Endodermal cell (in vitro differentiated cells): ENCODE data around the gene PCDHGC3. TPM values are rescaled to one million over a fixed set of nuclear protein-coding genes. Genes with fewer than 3 reads are reported as not detected.

Source experiments
- DNase-seq: peaks from one replicate; pipeline ENCODE4 v3.0.0-alpha.2; 2017
- H3K27ac ChIP-seq: 2 replicates; pipeline ENCODE4 v1.5.1; 2013; ENCODE audit warnings: mild to moderate bottlenecking, low read depth, low read length, moderate library complexity
- H3K27me3 ChIP-seq: 2 replicates; pipeline ENCODE4 v1.6.1; 2013; ENCODE audit warnings: mild to moderate bottlenecking, low read length, moderate library complexity; ENCODE audit not compliant: insufficient read depth, control insufficient read depth, poor library complexity, severe bottlenecking
- H3K36me3 ChIP-seq: 2 replicates; pipeline ENCODE4 v1.7.0; 2013; ENCODE audit warnings: mild to moderate bottlenecking, low read length, moderate library complexity; ENCODE audit not compliant: control insufficient read depth, insufficient read depth
- H3K4me1 ChIP-seq: one replicate; pipeline ENCODE4 v1.7.0; 2013; ENCODE audit warnings: low read length; ENCODE audit not compliant: control insufficient read depth, insufficient read depth
- H3K4me3 ChIP-seq: 2 replicates; pipeline ENCODE4 v1.5.1; 2013; ENCODE audit warnings: mild to moderate bottlenecking, low read length, moderate library complexity
- H3K9ac ChIP-seq: 2 replicates; pipeline ENCODE4 v1.6.1; 2013; ENCODE audit warnings: mild to moderate bottlenecking, low read length, moderate library complexity; ENCODE audit not compliant: poor library complexity, severe bottlenecking; ENCODE audit errors: extremely low read depth
- H3K9me3 ChIP-seq: 2 replicates; pipeline ENCODE4 v1.6.1; 2013; ENCODE audit warnings: mild to moderate bottlenecking, low read length, moderate library complexity; ENCODE audit not compliant: control insufficient read depth
- H3K27ac Mint-ChIP-seq: 2 replicates; pipeline ENCODE4 v1.8.0; 2020; ENCODE audit warnings: mixed read lengths
- H3K27me3 Mint-ChIP-seq: 2 replicates; pipeline ENCODE4 v1.8.0; 2021; ENCODE audit warnings: mild to moderate bottlenecking, mixed read lengths; ENCODE audit not compliant: insufficient read depth
- H3K36me3 Mint-ChIP-seq: 2 replicates; pipeline ENCODE4 v1.8.0; 2020; ENCODE audit warnings: low read depth, mixed read lengths
- H3K4me1 Mint-ChIP-seq: 2 replicates; pipeline ENCODE4 v1.8.0; 2020; ENCODE audit warnings: mixed read lengths
- H3K4me3 Mint-ChIP-seq: 2 replicates; pipeline ENCODE4 v1.8.0; 2020; ENCODE audit warnings: mild to moderate bottlenecking, moderate library complexity, mixed read lengths
- H3K9me3 Mint-ChIP-seq: 2 replicates; pipeline ENCODE4 v1.8.0; 2020; ENCODE audit warnings: mild to moderate bottlenecking, mixed read lengths
- CTCF ChIP-seq: fragments of 200-600 bp; sonication (generic); conservative IDR thresholded peaks from 2 replicates; pipeline ENCODE4 v1.5.0; 2021; ENCODE audit warnings: antibody characterized with exemption, mild to moderate bottlenecking
- WGBS, 2 experiments: methylation state at CpG; one replicate each; pipeline versions ENCODE4 v1.1.5 to v1.1.7; 2013; ENCODE audit warnings: missing lambda C conversion rate in 2 of 2, mixed read lengths in 1 of 2; ENCODE audit not compliant: insufficient coverage in 1 of 2, insufficient read length in 1 of 2; 5-methylcytosine and 5-hydroxymethylcytosine counted together
- total RNA-seq, 2 donors: library from RNA; stranded (reverse); fragmentation: NEBNext Ultra II Directional in 1 of 2; extraction: Animal tissue kit (Norgen Biotek cat#: 25700) in 1 of 2; gene quantifications; 2 replicates in 1 of 2; 3 replicates in 1 of 2; pipeline ENCODE4 v1.2.1, GENCODE V29; 2021

Gene PCDHGC3
- total RNA-seq, 2 donors from 2014 or later = 13.9 to 27.6 TPM

- no peak for DNase-seq
- TF ChIP-seq CTCF = no peak
- H3K9me3 Mint-ChIP-seq = no peaks in the 10 kb centered on the region
- Histone ChIP-seq H3K4me1 (peaks cover 12% of the 10 kb centered on the region), H3K36me3 (no peaks in the 10 kb centered on the region), H3K9ac (no peak overlapping the region), H3K27me3 (no peaks in the 10 kb centered on the region), H3K27ac (peak overlapping the region; percentile 97), H3K4me3 (peak overlapping the region; percentile 66), H3K9me3 (no peaks in the 10 kb centered on the region)
- peaks cover 41% of the 10 kb centered on the region for H3K27me3 Mint-ChIP-seq
- H3K4me3 Mint-ChIP-seq = peak overlapping the region; percentile 49
- 43 to 48% methylated on average over 8 of the region's 8 CpGs for whole genome bisulfite sequencing, 2 experiments
- no peak overlapping the region for H3K27ac Mint-ChIP-seq
- peaks cover 20% of the 10 kb centered on the region for H3K4me1 Mint-ChIP-seq
- peaks cover 14% of the 10 kb centered on the region for H3K36me3 Mint-ChIP-seq
These were observed 19.7 kb downstream of the PCDHGC3 start for GRCh38 chr5:141495453-141495811.

- Mint-ChIP-seq H3K27me3 (peaks cover 35% of the 10 kb centered on the region), H3K27ac (no peak overlapping the region), H3K4me3 (no peak overlapping the region), H3K4me1 (peaks cover 18% of the 10 kb centered on the region), H3K9me3 (no peaks in the 10 kb centered on the region), H3K36me3 (peaks cover 10% of the 10 kb centered on the region)
- Histone ChIP-seq H3K27ac (peak overlapping the region; percentile 97), H3K27me3 (no peaks in the 10 kb centered on the region), H3K9ac (no peak overlapping the region), H3K4me3 (no peak overlapping the region), H3K36me3 (no peaks in the 10 kb centered on the region), H3K9me3 (no peaks in the 10 kb centered on the region), H3K4me1 (peaks cover 12% of the 10 kb centered on the region)
- WGBS, 2 experiments = 36% methylated on average over 4 of the region's 4 CpGs; no CpG with 5 or more reads in 1 of the 2 experiments
- TF ChIP-seq CTCF = no peak
- peak; percentile 88 for DNase-seq
These were observed 20.3 kb downstream of the PCDHGC3 start for GRCh38 chr5:141496038-141496437.

- H3K4me3 ChIP-seq = no peak overlapping the region
- no peak for DNase-seq
- H3K9ac ChIP-seq = no peak overlapping the region
- Mint-ChIP-seq H3K4me1 (no peaks in the 10 kb centered on the region), H3K27me3 (no peaks in the 10 kb centered on the region), H3K4me3 (no peak overlapping the region), H3K9me3 (no peaks in the 10 kb centered on the region), H3K36me3 (peaks cover 26% of the 10 kb centered on the region), H3K27ac (no peak overlapping the region)
- H3K4me1 ChIP-seq = no peaks in the 10 kb centered on the region
- H3K9me3 ChIP-seq = no peaks in the 10 kb centered on the region
- H3K27ac ChIP-seq = peak overlapping the region; percentile 60
- WGBS, 2 experiments = 80 to 87% methylated on average over 3 to 7 of the region's 7 CpGs
- H3K36me3 ChIP-seq = no peaks in the 10 kb centered on the region
- H3K27me3 ChIP-seq = no peaks in the 10 kb centered on the region
- TF ChIP-seq CTCF = no peak
These were observed 26.0 kb downstream of the PCDHGC3 start for GRCh38 chr5:141501761-141502160.
